ENCODE measurements around the gene ZNF688.

DNA sequence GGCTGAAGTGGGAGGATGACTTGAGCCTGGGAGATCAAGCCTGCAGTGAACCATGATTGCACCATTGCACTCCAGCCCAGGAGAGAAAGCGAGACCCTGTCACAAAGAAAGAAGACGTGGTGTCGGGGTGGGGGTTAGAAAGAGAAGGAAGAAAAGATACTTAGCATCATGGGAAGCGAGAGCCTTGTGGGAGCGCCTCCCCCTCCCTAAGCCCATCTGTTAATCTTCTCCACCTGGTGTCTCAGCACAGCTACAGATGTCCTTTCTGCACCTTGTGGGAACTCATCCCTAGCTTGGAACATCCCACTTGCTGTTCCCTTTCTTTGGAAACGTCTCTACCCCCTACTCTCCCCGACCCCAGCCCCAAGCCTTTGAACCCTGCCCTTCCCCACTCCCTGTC, 6.0 kb downstream of the ZNF688 start:
- TF ChIP-seq GTF2F1 (IDR thresholded peaks at IDR 0.05; ENCODE audit: borderline replicate concordance, low read depth, low read length) (no peak), EP300 (IDR thresholded peaks at IDR 0.05; ENCODE audit: borderline replicate concordance in 1 of 2, low read depth in 2 of 2, low read length in 2 of 2) (no peak)

Measured in H1 (cell line).